ENCODE results near the gene KBTBD3.
A peak's percentile ranks its signal among the peaks of the same experiment; 100 is the strongest.

Gene KBTBD3

GRCh38 chr11:106076919-106077608 lies at the start of gene KBTBD3:
KBTBD3 (minus strand) TSS chr11:106077347; CDS start chr11:106059097, 18,250 bp downstream.
- peak; percentile 97 for DNase-seq (ENCODE audit: low spot score)

GRCh38 chr11:106121570-106122320 lies 44.6 kb upstream of the KBTBD3 start:
- DNase-seq (ENCODE audit: low spot score), result no peak

- DNase-seq (ENCODE audit: low spot score), result no peak
These were observed 28.8 kb upstream of the KBTBD3 start for GRCh38 chr11:106105986-106106385.

GRCh38 chr11:106101819-106102218 lies 24.7 kb upstream of the KBTBD3 start:
- DNase-seq (ENCODE audit: low spot score), result peak; percentile 77

- DNase-seq (ENCODE audit: low spot score), result no peak
These were observed 24.2 kb upstream of the KBTBD3 start for GRCh38 chr11:106101370-106101769.

- DNase-seq (ENCODE audit: low spot score), result no peak
These were observed 21.9 kb upstream of the KBTBD3 start for GRCh38 chr11:106098893-106099553.

- no peak for DNase-seq (ENCODE audit: low spot score)
These were observed 15.3 kb upstream of the KBTBD3 start for GRCh38 chr11:106092446-106092845.

- peak; percentile 45 for DNase-seq (ENCODE audit: low spot score)
These were observed 14.5 kb upstream of the KBTBD3 start for GRCh38 chr11:106091480-106092123.

GRCh38 chr11:106088896-106089295 lies 11.7 kb upstream of the KBTBD3 start:
- DNase-seq (ENCODE audit: low spot score), result no peak

GRCh38 chr11:106087815-106088435 lies 10.8 kb upstream of the KBTBD3 start:
- DNase-seq (ENCODE audit: low spot score), result peak; percentile 70

- no peak for DNase-seq (ENCODE audit: low spot score)
These were observed 9.7 kb upstream of the KBTBD3 start for GRCh38 chr11:106086850-106087249.

- DNase-seq (ENCODE audit: low spot score), result no peak
These were observed 9.0 kb upstream of the KBTBD3 start for GRCh38 chr11:106086135-106086534.

- DNase-seq (ENCODE audit: low spot score), result no peak
These were observed 4.9 kb upstream of the KBTBD3 start for GRCh38 chr11:106082096-106082495.

- DNase-seq (ENCODE audit: low spot score), result peak; percentile 30
These were observed 685 bp upstream of the KBTBD3 start, which contains the start of gene AASDHPPT for GRCh38 chr11:106077609-106078455. AASDHPPT (plus strand) TSS chr11:106077662; CDS start chr11:106077711, 49 bp downstream.

GRCh38 chr11:106076171-106076918 lies 802 bp downstream of the KBTBD3 start:
- no peak for DNase-seq (ENCODE audit: low spot score)

- DNase-seq (ENCODE audit: low spot score), result no peak
These were observed 4.3 kb downstream of the KBTBD3 start for GRCh38 chr11:106072804-106073203.

- no peak for DNase-seq (ENCODE audit: low spot score)
These were observed 6.5 kb downstream of the KBTBD3 start for GRCh38 chr11:106070606-106071005.

- DNase-seq (ENCODE audit: low spot score), result no peak
These were observed 14.1 kb downstream of the KBTBD3 start for GRCh38 chr11:106063009-106063408.

GRCh38 chr11:106061954-106062949 lies 14.9 kb downstream of the KBTBD3 start:
- no peak for DNase-seq (ENCODE audit: low spot score)
